AG08395 (cell line): Measurements from ENCODE around the gene PPP2R5E.

Source experiments
- DNase-seq: peaks from one replicate; pipeline ENCODE4 v3.0.0; 2012; ENCODE audit warnings: mixed read lengths, low spot score

PPP2R5E gene

DNA sequence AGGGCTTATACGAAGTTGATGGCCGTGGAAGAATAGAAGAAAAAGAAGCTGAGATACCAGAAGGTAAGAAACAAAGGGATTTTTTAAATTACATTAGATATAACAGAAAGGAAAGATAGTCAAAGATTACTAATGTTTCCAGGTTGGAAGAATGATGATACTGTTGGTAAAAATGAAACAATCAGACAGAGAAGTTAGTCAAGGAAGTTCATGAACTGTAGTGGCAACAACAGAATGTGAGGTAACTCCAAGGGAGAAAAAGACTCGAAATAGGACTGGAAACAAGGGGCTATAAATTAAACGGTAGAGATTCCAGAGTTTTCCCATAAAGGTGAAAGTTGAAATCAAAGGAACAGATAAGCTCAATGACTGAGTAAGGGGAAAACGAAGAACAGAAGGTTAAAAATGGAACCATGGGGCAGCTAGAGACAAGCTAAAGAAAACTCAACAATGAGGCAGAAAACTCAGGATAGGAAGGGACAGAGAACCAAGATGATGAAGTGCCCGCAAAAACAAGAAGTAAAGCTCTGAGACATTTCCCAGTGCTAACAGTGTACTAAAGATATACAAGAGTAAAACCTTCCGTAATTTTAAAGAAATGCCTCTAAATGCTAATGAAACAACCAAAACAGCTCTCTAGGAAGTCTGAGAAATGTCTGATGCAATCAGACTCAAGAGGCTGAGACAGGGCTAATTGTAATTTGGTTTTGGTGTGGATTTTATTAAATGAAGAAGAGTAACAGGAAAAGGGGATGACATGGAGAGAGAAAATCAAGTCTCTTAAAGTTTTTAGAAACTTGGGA lies 70.0 kb downstream of the PPP2R5E start:
- no peak for DNase-seq

DNA sequence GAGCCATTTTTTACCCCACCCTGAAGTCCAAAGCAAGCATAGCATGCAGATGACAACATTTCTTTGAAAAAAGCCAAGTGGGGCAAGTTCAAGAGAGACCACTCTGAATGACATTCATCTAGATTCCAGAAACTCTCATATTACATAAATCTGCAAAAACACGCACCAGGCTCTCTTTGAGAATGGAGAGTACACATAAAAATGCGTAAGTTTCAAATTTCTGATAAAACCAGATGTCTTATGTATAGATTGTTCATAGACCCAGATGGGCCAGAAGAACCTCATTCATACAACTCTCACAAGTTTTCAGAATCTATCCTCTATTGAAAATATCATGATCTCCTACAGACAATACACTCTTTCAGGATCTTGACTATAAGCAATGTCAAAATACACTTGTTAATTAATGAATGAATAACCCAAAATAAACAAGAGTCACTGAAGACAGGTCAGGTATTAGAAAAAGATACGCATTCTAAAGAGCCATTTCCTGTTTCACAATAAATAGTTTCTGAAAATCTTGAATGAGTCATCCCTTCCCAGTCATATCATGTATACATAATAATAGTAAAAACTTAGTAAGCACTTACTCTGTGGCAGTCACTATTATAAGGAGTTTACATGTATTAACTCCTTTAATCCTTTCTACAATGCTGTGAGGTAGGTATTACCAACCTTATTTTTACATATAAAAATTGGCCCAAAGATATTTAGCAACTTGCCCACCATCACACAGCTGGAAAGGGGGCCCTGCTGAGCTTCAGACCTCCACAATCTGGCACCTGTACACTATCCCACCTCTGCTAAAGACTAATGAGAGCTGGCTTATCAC lies 72.0 kb downstream of the PPP2R5E start:
- peak; percentile 48 for DNase-seq

DNA sequence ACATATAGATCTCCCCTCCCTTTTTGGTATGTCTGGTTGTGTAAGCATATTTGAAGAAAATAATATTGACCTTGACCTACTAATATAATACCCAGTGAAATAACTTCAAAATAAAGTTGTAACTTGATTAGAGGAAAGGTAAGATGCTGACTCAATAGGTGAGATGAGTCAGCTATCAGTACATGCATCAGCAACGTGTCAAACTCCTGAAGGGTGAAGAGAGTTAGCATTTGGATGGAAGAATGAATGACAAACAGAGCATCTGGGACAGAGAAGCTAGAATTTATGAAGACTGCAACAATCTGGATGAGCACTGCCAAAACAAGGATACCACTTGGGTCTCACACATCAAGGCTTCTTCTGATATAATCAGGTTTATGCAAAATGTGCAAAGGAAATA lies 74.9 kb downstream of the PPP2R5E start:
- DNase-seq, result no peak

DNA sequence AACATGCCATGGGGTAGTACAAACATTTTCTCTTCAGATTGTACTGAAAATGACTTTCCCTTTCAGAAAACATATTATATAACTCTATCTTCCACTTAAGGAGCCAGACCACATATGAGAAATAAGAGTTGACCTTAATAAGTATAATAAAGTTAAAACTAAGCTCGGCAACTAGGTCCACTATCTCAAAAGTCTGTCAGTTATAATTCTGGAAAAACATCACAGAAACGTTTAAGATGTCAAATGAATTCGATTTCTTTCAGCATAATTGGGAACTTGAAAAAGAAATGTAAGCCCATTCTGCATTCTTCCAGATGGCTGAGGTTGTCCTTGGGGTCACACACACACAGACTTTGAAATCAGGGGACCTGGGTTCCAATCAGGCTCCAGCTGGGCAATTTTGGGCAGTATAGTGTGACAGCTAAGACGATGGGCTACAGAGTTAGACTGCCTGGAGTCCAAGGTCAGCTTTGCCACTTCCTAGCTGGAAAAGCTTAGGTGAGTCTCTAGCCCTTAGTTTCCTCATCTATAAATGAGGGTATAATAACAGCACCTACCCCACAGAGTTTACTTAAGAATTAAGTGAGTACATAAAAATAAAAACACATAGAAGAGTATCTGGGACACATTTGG lies 75.6 kb downstream of the PPP2R5E start:
- DNase-seq, result no peak

DNA sequence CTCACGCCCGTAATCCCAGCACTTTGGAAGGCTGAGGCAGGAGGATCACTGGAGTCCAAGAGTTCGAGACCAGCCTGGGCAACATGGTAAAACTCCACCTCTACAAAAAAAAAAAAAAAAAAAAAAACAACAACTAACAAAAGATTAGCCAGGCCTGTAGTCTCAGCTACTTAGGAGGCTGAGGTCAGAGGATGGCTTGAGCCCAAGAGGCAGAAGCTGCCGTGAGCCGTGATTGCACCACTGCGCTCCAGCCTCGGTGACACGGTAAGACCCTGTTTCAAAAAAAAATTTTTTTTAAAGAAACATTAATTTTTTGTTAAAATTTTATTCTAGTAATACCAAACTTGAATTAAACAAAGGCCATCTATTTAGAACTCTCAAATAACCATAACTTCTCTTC lies 77.8 kb downstream of the PPP2R5E start:
- DNase-seq, result no peak

DNA sequence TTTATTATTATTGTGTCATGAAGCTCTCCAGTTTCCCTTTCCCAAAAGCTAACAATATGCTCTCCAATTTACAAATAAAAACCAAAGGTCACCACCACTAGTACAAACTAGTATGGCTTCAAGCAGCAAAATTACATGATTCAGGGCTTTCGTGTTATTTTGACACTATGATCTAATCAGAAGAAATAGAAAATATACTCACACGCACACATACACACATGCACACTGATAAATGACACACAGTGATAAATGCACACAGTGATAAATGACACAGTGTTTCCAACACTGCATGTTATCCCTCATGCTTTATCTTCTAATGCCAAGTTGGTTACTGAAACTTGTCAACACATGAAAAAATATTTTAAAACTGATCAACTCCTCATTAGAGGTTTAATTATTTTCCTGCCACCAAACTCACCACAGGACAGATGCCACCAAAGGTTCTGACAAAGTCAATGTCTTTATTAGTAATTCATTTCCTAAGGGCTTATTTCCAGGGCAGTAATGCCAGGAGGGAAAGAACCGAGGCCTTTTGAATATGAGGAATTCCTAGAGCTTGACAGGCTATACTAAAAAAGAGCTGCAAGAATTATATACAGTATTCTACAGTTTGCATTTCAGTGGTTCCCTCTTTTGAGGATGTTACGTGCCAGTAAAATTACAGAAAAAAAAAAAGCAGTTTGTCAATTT lies 82.4 kb downstream of the PPP2R5E start:
- no peak for DNase-seq

DNA sequence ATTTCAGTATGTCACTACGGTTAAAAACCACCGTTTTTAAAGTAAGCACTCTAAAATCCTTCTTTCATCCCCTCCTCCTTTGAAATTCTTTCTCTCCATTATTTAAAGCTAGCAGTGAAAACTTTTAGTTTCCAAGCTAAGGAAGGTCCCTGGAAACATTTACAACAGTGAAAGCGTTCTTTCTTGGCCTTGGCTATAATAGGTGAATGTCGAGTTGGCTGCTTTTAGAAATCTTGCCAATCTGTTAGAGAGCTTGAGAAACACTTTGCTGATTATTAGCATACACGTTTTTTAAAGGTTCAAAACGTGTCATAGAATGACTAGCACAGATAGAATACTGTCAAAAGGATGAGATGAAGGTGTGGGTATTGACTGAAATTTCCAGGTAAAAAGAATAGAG lies 83.4 kb downstream of the PPP2R5E start:
- DNase-seq, result no peak

DNA sequence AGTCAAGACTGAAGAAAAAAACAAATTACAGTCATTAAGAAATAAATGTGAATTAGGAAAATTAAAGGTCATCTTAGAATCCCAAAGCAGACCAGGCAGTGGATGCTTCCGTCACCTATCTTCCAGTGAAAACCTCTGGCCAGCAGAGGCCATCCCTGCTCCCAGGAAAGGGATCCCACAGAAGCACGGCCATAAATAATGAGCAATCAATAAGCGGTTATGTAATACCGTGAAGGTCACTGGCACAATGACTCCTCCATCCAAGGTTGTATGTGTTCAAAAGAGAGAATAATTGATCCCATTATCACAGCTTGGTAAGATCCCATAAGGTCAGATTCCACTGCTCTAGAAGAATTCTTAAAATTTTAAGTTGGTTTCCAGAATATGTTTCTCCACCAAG lies 85.7 kb downstream of the PPP2R5E start:
- no peak for DNase-seq

DNA sequence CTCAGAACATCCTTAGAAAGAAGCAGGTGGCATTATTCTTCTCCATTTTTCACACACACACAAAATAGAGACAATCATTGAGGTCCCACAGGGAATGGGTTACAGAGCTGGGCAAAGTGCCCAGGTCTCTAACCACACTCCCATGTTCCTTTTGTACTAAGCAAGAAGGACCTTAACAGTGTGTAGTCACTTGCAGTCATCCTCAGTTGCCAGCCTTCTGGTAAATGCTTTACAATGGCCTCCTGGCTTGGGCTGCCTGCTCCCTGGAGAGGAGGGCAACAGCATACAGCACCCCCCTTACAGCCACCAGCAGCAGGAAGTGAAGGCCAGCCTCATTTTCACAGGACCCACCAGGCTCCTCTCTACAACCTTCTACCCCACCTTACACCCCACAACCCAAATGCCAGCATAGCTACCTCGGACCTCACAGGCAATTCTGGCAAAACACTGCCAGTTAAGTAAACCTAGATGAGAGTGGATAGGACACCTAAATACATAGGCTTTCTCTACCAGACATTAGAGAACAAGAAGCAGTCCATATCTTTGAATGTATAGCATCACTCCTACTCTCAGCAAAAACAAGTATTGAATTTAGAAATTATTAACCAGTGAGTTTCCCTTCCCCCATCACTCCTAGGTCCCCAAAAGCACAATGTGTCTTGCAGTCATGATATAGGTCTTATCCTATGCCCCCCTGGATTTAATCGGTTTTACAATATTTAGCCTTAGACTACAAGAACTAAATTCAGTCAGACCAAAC lies 88.1 kb downstream of the PPP2R5E start:
- peak; percentile 27 for DNase-seq

DNA sequence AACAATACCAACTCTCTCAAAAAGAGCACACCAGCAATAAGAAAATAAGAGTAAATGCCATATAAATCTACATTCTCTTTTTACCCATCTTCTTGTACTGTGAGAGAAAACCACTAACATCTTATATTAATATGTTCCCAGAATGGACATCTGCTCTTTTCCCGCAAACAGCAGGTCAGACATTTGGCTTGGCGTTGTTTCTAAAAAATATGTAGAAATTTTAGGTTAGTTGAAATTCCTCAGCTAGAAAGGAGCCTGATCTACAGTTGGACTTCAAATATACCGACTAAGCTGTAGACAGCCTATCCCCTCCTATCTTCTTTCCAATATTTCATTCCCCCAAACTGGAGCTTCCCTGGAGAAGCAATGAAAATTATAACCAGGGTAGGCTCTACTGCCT lies 88.7 kb downstream of the PPP2R5E start:
- DNase-seq, result no peak

DNA sequence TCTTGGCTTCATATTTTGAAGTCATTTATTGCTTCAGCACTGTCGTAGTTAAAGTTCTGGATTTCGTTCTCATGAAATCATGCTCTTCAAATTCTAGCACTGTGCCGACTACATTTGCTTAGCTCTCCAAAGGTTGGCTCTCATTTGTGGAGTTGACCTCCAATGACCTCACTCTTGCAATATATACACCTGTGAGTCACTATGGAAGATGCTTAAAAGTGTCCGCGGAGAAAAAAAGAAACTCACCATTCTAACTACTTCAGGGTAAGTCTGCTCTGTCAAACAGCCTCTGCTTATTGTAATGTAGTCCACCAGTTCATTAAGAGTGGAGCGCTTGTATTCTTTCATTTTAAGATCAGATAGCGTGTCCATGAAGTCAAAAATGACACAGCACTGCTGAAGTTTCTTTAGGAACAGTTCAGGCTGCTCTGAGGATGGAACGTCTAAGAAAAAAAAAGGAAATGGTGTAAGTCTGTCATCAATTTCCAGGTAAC lies 89.7 kb downstream of the PPP2R5E start:
- no peak for DNase-seq

DNA sequence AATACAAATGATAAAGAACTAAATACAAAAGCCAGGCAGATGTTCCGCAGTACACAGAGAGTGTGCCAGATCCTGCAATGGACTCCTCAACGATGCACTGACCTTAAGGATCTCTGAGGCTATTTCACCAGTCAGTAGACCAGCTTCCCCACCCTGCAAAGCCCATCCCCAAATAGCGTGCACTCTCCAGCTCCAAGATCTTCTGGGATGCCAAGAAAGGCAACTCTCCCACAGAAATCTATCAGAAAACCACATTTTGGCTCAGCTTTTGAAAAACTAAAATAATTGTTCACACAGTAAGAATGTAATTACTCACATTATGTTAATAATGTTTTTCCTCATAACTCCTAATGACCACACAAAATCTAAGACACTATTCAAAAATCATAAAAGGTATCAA lies 90.4 kb downstream of the PPP2R5E start:
- no peak for DNase-seq

DNA sequence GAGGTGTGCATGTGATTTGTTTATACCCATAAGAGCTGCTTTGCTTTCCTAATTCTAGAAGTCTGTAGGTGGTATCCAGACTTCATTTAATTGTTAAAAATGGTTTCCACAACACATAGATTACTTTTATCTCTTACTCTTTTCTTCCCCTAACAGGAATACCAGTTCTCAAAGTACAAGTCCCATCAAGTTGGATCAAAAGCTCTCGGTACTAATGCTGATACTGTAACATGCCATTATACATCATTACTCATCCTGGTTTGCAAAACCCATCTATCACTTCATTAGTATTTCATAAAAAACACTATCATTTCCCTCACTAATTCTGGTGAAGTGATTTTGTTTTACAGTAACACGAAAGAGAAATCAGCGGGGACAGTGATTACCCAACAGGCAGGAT lies 94.3 kb downstream of the PPP2R5E start:
- DNase-seq, result no peak

DNA sequence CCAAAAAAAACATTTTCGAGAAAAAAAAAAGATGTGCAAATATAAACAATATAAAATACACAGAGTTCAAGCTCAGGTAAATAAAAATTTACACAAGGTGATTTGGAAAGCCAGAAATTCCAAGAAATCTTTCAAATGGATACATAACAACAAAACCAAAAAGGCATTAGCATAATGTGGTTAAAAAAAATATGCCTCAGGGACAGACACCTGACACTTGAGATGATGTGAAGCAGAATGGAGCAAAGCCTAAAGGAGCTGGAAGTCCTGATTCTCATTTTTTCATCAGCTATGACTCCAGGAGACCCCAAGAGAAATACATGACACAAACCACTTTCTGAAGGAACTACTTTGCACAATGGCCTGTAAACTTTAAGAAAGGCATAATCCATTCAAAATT lies 98.6 kb downstream of the PPP2R5E start:
- no peak for DNase-seq

DNA sequence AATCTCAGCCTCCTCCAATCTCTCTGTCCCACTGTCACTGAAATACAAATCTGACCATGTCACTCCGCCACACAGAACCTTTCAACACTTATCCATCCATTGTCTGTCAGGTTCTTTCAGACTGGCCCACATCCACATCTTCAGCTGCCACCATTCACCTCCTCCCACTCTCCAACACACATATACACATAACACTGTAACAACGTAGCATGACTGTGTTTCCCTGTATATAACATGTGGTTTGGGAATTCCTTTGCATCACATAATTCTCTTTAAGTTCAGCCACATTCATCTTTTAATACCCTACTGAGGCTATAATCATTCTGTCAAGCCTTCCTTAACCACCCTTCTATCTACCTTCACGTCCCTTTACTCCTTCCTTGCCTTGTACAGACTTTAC lies 99.2 kb downstream of the PPP2R5E start:
- no peak for DNase-seq

DNA sequence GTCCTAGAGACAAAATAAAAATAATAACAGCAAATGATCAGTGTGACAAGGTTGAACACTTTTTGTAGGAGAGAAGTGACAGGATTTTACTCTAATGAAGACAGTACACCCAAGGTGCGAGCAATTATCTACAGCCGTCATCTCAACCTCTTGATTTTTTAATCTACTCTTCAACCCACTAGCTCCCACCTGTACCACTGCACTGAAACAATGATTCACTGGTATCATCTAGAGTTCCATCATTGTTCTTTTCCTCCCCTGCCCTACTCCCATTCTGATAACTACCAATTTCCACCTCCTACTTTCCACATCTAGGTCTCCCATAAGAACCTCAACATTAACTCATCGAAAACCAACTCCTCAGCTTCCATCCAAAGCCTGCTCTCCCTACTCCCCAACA lies 99.8 kb downstream of the PPP2R5E start:
- DNase-seq, result no peak

DNA sequence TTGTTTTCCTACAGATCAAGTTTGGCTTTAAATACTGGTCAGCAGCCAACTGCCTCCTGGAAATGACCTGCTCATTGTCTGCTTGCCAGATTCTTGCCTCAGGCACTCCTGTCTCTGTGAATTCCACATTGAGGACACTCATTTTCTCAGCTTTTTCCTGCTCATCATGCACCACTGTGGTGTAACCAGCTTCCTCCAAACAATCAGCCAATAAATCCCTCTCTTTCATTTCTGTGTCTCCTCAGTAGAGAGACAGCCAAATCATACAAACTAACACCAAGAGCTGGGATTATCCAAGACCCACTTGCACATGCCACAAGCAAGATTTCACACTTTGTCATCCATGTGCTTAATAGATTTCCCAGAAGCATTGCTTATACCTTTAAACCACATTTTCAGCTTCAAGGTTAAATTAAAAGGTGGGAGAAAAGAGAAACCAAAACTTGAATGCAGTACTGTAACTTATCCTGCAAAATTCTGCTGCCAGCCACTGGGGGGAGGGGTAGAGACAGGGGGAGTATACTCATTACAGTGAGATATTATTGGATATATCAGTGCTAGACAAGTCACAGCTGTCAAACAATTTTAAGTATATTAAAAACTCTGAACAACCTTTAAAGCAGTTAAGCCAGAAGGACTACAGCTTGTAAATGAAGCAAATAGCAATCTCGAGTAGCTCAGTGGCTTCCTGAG lies 105.0 kb downstream of the PPP2R5E start:
- DNase-seq, result peak; percentile 92

DNA sequence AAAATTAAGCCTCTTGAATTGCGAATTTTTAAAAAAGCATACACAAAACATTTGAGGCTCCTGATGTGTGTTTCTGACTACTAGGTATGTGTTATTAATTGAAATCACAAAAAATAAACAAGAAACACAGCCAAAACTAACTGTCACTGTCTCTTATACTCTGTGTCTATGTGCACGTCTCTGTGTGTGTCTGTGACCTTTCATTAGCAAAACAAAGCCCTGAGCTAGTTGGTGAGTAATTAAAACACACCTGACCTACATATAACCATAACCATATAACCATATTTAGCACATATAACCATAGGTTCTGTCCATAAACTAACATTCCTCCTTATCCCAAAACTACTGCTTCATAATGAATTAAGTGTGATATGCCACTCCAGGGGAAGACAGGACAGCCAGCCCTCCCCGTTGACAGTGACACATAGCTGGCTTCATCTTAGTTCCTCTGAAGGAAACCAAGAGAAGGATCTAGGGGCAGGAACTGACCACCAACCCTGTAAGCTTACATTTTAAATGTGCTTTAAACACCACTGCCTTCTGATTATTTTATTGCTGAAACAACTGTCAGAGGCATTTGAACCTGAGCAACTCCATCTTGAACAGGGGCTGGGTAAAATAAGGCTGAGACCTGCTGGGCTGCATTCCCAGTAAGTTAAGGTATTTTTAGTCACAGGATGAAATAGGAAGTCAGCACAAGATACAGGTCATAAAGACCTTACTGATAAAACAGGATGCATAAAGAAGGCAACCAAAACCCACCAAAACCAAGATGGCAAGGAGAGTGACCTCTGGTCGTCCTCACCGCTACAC lies 106.7 kb downstream of the PPP2R5E start:
- DNase-seq, result no peak

DNA sequence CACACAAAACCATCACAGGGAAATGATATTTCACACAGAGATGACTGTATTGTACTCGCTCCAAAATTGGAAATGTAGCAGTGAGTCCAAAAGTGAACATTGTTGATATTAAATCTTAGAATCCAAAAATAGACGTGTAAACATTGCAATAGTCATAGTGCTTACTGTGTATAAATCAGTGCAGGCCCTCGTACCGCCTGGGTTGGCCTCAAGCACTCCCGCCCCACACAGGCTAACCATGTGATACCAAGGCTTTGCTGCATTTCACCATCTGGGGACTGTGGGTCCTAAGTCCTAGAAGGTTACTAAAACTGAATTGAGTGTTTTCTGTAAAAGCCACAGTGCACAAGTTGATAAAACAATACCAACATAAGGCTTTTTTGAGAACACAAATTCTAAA lies 107.3 kb downstream of the PPP2R5E start:
- peak; percentile 80 for DNase-seq

DNA sequence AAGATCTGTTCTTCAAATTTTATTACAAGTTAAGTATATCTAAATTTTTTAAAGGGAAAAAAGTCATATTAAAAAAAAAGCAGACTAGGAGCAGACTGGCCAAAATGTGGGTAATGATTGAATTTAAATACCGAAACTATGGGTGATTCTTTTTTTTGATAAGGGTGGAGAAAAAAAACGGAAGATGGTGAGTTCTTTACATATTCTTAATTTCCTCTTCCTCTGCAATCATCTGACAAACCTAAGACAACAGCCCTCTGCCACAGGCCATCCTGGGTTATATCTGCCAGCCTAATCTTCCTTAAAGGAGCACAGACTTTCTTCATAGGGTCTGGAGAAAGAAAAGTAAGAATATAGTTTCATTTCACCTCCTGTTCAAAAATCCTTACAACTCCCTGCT lies 108.0 kb downstream of the PPP2R5E start:
- no peak for DNase-seq
